Lower leg skin (tissue), 3 donors: Measurements from ENCODE around the gene RUNX1.

Source experiments
- POLR2A ChIP-seq, 2 donors: fragments of 450-650 bp; IDR thresholded peaks; one replicate each; pipeline ENCODE4 v1.6.1; 2016 to 2017; ENCODE audit warnings: antibody characterized with exemption in 2 of 2, mild to moderate bottlenecking in 1 of 2, moderate library complexity in 1 of 2
- TF ChIP-seq, protein P1 (sequence below), 3 donors: fragments of 450-650 bp; IDR thresholded peaks; one replicate each; pipeline ENCODE4 v1.5.1; 2016; ENCODE audit warnings: antibody characterized with exemption in 3 of 3, mild to moderate bottlenecking in 3 of 3, moderate library complexity in 2 of 3

DNA sequence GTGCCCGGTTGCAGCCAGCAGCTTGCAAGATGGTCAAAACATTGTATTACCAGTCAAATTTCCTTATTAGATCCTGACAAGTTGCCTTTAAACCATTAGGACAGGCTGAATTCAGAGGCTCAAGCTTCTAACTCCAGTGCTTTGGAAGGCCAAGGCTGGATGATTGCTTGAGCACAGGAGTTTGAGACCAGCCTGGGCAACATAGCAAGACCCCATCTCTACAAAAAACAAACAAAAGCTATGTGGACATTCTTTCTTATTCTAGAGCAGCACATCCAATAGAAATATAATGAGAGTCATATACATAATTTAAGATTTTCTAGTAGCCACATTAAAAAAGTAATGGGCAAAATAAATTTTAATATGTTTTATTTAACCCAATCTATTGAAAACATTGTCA is 149.3 kb downstream of the RUNX1 start:
- TF ChIP-seq, protein P1, sequence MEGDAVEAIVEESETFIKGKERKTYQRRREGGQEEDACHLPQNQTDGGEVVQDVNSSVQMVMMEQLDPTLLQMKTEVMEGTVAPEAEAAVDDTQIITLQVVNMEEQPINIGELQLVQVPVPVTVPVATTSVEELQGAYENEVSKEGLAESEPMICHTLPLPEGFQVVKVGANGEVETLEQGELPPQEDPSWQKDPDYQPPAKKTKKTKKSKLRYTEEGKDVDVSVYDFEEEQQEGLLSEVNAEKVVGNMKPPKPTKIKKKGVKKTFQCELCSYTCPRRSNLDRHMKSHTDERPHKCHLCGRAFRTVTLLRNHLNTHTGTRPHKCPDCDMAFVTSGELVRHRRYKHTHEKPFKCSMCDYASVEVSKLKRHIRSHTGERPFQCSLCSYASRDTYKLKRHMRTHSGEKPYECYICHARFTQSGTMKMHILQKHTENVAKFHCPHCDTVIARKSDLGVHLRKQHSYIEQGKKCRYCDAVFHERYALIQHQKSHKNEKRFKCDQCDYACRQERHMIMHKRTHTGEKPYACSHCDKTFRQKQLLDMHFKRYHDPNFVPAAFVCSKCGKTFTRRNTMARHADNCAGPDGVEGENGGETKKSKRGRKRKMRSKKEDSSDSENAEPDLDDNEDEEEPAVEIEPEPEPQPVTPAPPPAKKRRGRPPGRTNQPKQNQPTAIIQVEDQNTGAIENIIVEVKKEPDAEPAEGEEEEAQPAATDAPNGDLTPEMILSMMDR (IDR thresholded peaks at IDR 0.05), result no peak
- TF ChIP-seq POLR2A (IDR thresholded peaks at IDR 0.05), result no peak
